Mesangial cell (primary cell): ENCODE data around the gene ARL14. TPM values are rescaled to one million over a fixed set of nuclear protein-coding genes. Genes with fewer than 3 reads are reported as not detected.

Source experiments
- total RNA-seq: library from RNA; depleted of rRNA; stranded (reverse); fragments of >200 nt; gene quantifications from 2 replicates; pipeline ENCODE4 v1.2.3, GENCODE V29; 2015

The ARL14 gene
- total RNA-seq: not detected in 2 replicates

GRCh38 chr3:160676547-160677303, at the start of gene ARL14:
Gene ARL14 (plus strand): TSS chr3:160677160. CDS start chr3:160677347, 187 bp downstream.

Other genes with a start within 250 kb of the ARL14 start
- gene TRIM59, start 227.4 kb upstream of the ARL14 start, total RNA-seq: 15.0 and 46.3 TPM in 2 replicates
- 15.6 and 20.9 TPM in 2 replicates for gene KPNA4, start 111.6 kb upstream of the ARL14 start, total RNA-seq
- gene PPM1L, start 79.1 kb downstream of the ARL14 start, total RNA-seq: 2.6 and 6.5 TPM in 2 replicates